ENCODE measurements around the gene EPN2. TPM values are rescaled to one million over a fixed set of nuclear protein-coding genes. Genes with fewer than 3 reads are reported as not detected.
"Not testable (repeated sequence)": the region's sequence is repeated elsewhere in the genome, so short reads cannot be mapped to it uniquely, and the experiment has no call there.

Gene EPN2
- polyA plus RNA-seq, 3 donors, result 0.93 TPM; not detected in 2

GRCh38 chr17:19275457-19276127 is 38.4 kb downstream of the EPN2 start:
- Histone ChIP-seq H3K4me1 (ENCODE audit: control insufficient read depth in 1 of 2, insufficient read depth in 2 of 2, low read length in 2 of 2) (no peaks in the 10 kb centered on the region), H3K4me2 (replicated peaks; ENCODE audit: extremely low read depth, low read length, poor library complexity, severe bottlenecking) (no peak overlapping the region), H3K9ac (ENCODE audit: insufficient read depth, low read length, poor library complexity, severe bottlenecking) (no peak overlapping the region), H3K79me2 (ENCODE audit: insufficient read depth, low read length) (no peaks in the 10 kb centered on the region), H3K27ac (ENCODE audit: low read depth in 1 of 2, low read length in 2 of 2) (no peak overlapping the region), H3K27me3 (ENCODE audit: control insufficient read depth in 2 of 2, insufficient read depth in 2 of 2, low read length in 2 of 2) (peaks cover 11 to 31% of the 10 kb centered on the region in 2 donors), H3K4me3 (replicated peaks in 1 of 3; ENCODE audit: low read depth in 2 of 3, low read length in 3 of 3) (no peak overlapping the region), H2AFZ (ENCODE audit: insufficient read depth, low read depth, low read length, poor library complexity, severe bottlenecking) (no peak overlapping the region), H3K9me3 (replicated peaks in 1 of 2; ENCODE audit: control insufficient read depth in 1 of 2, insufficient read depth in 1 of 2, low read length in 2 of 2) (no peaks in the 10 kb centered on the region), H4K20me1 (ENCODE audit: insufficient read depth, low read length) (no peaks in the 10 kb centered on the region), H3K36me3 (replicated peaks in 1 of 2; ENCODE audit: control insufficient read depth in 1 of 2, insufficient read depth in 2 of 2, low read length in 2 of 2) (no peaks in the 10 kb centered on the region)
- DNase-seq, result no peak
- TF ChIP-seq CTCF (IDR thresholded peaks at IDR 0.05), result no peak
- peaks cover 0 to 2% of the 10 kb centered on the region in 2 donors for H3K36me3 Mint-ChIP-seq
- no peak overlapping the region for H3K4me3 Mint-ChIP-seq
- no CpG with 5 or more reads among the region's 3 CpGs for WGBS (ENCODE audit: insufficient coverage)
- peaks cover 0 to 2% (median 0%) of the 10 kb centered on the region in 7 donors for H3K9me3 Mint-ChIP-seq
- H3K4me1 Mint-ChIP-seq, result peaks cover 12% of the 10 kb centered on the region
- intact Hi-C loops (cut with micrococcal nuclease), result no loop called here
- H3K27me3 Mint-ChIP-seq (ENCODE audit: low read depth in 3 of 3), result peaks cover 29 to 42% (median 34%) of the 10 kb centered on the region in 3 donors
- peak overlapping the region in 1 of 7 donors; percentile 64 for H3K27ac Mint-ChIP-seq

- H3K27ac Mint-ChIP-seq; H3K27ac ChIP-seq (ENCODE audit: low read depth in 1 of 2, low read length in 2 of 2); H3K9me3 ChIP-seq (replicated peaks in 1 of 2; ENCODE audit: control insufficient read depth in 1 of 2, insufficient read depth in 1 of 2, low read length in 2 of 2); H3K79me2 ChIP-seq (ENCODE audit: insufficient read depth, low read length); H3K36me3 ChIP-seq (replicated peaks in 1 of 2; ENCODE audit: control insufficient read depth in 1 of 2, insufficient read depth in 2 of 2, low read length in 2 of 2); intact Hi-C loops (cut with micrococcal nuclease); H3K4me2 ChIP-seq (replicated peaks; ENCODE audit: extremely low read depth, low read length, poor library complexity, severe bottlenecking); H3K4me1 Mint-ChIP-seq; H3K4me1 ChIP-seq (ENCODE audit: control insufficient read depth in 1 of 2, insufficient read depth in 2 of 2, low read length in 2 of 2); H2AFZ ChIP-seq (ENCODE audit: insufficient read depth, low read depth, low read length, poor library complexity, severe bottlenecking); H3K9me3 Mint-ChIP-seq; H4K20me1 ChIP-seq (ENCODE audit: insufficient read depth, low read length); DNase-seq; H3K36me3 Mint-ChIP-seq; H3K9ac ChIP-seq (ENCODE audit: insufficient read depth, low read length, poor library complexity, severe bottlenecking); H3K4me3 Mint-ChIP-seq; H3K4me3 ChIP-seq (replicated peaks in 1 of 3; ENCODE audit: low read depth in 2 of 3, low read length in 3 of 3): not testable (repeated sequence)
- no CpG with 5 or more reads among the region's 4 CpGs for WGBS (ENCODE audit: insufficient coverage)
- H3K27me3 Mint-ChIP-seq (ENCODE audit: low read depth in 3 of 3), result peaks cover 23 to 39% (median 36%) of the 10 kb centered on the region in 3 donors
- peaks cover 2 to 32% of the 10 kb centered on the region in 2 donors for H3K27me3 ChIP-seq (ENCODE audit: control insufficient read depth in 2 of 2, insufficient read depth in 2 of 2, low read length in 2 of 2)
These were observed 41.1 kb downstream of the EPN2 start for GRCh38 chr17:19278284-19278683.

Data from CD14-positive monocyte (primary cell).